SK-N-SH (cell line): ENCODE results near the gene CEP112. TPM values are rescaled to one million over a fixed set of nuclear protein-coding genes. Genes with fewer than 3 reads are reported as not detected.

ENCODE experiments used
- CTCF ChIA-PET: fragments of 300-600, 350-600 bp; formaldehyde crosslinking; extraction: SDS; loops from one replicate; lab custom pipeline; 2021; lab: Yijun Ruan, JAX
- POLR2A ChIA-PET: fragments of 350-600 bp; sonication (Branson Sonifier 250); formaldehyde crosslinking; extraction: SDS; loops from one replicate; lab custom pipeline; 2020; ENCODE audit warnings: antibody characterized with exemption, inconsistent platforms; lab: Yijun Ruan, JAX
- DNase-seq: peaks from one replicate; pipeline ENCODE4 v3.0.0; 2012
- H2AFZ ChIP-seq: fragments of 200-600 bp; sonication (generic); 2 replicates; pipeline ENCODE4 v1.8.1; 2016; ENCODE audit warnings: antibody characterized with exemption, mild to moderate bottlenecking, low read depth
- H3F3A ChIP-seq: fragments of 200-600 bp; sonication (generic); replicated peaks from 2 replicates; pipeline ENCODE3; 2016; ENCODE audit warnings: antibody characterized with exemption, mild to moderate bottlenecking; ENCODE audit not compliant: insufficient read depth
- H3K27ac ChIP-seq, 2 experiments: fragments of 200-500 bp in 1 of 2; fragments of 200-600 bp in 1 of 2; sonication (Bioruptor generic) in 1 of 2; sonication (generic), shearing (Covaris generic) in 1 of 2; 2 replicates each; pipeline versions ENCODE4 v1.5.1 to v1.6.1; 2014 to 2016; ENCODE audit warnings: low read depth in 2 of 2, inconsistent platforms in 1 of 2, low read length in 1 of 2, mild to moderate bottlenecking in 1 of 2, mixed read lengths in 1 of 2
- H3K27me3 ChIP-seq: fragments of 200-600 bp; sonication (generic), shearing (Covaris generic); 2 replicates; pipeline ENCODE4 v1.6.1; 2016; ENCODE audit warnings: mixed run types; ENCODE audit not compliant: insufficient read depth
- H3K36me3 ChIP-seq, 2 experiments: fragments of 200-500 bp in 1 of 2; fragments of 200-600 bp in 1 of 2; sonication (Bioruptor generic) in 1 of 2; sonication (generic) in 1 of 2; replicated peaks in 1 of 2; 2 replicates each; pipeline versions ENCODE3 to v1.5.1; 2014 to 2016; ENCODE audit warnings: low read length in 1 of 2, mild to moderate bottlenecking in 1 of 2; ENCODE audit not compliant: insufficient read depth in 2 of 2, control insufficient read depth in 1 of 2
- H3K4me1 ChIP-seq, 2 experiments: fragments of 200-500 bp in 1 of 2; fragments of 200-600 bp in 1 of 2; sonication (Bioruptor generic) in 1 of 2; sonication (generic), shearing (Covaris generic) in 1 of 2; 2 replicates each; pipeline versions ENCODE4 v1.5.1 to v1.6.1; 2014 to 2016; ENCODE audit warnings: low read depth in 1 of 2, low read length in 1 of 2, mixed run types in 1 of 2; ENCODE audit not compliant: insufficient read depth in 2 of 2, control insufficient read depth in 1 of 2
- H3K4me2 ChIP-seq: fragments of 200-600 bp; sonication (generic), shearing (Covaris generic); 2 replicates; pipeline ENCODE4 v1.6.1; 2017; ENCODE audit warnings: mixed run types
- H3K4me3 ChIP-seq, 2 experiments: fragments of 200-500 bp in 1 of 2; fragments of 200-600 bp in 1 of 2; sonication (Bioruptor generic) in 1 of 2; sonication (generic), shearing (Covaris generic) in 1 of 2; 2 replicates each; pipeline versions ENCODE4 v1.5.1 to v1.8.1; 2014 to 2016; ENCODE audit warnings: low read depth in 2 of 2, inconsistent platforms in 1 of 2, low read length in 1 of 2, mild to moderate bottlenecking in 1 of 2, mixed read lengths in 1 of 2, moderate library complexity in 1 of 2
- H3K79me2 ChIP-seq: fragments of 200-600 bp; sonication (generic); 2 replicates; pipeline ENCODE4 v1.8.1; 2017; ENCODE audit warnings: mild to moderate bottlenecking; ENCODE audit not compliant: insufficient read depth
- H3K9ac ChIP-seq: fragments of 200-600 bp; sonication (generic); 2 replicates; pipeline ENCODE4 v1.6.1; 2017; ENCODE audit warnings: mixed run types
- H3K9me2 ChIP-seq: fragments of 200-600 bp; sonication (generic); 2 replicates; pipeline ENCODE4 v1.6.1; 2017; ENCODE audit warnings: mixed run types
- H3K9me3 ChIP-seq: fragments of 200-600 bp; sonication (generic); 2 replicates; pipeline ENCODE4 v1.6.1; 2017; ENCODE audit warnings: mixed run types, mild to moderate bottlenecking, moderate library complexity
- H4K20me1 ChIP-seq: fragments of 200-600 bp; sonication (generic); 2 replicates; pipeline ENCODE4 v1.6.1; 2017; ENCODE audit warnings: mild to moderate bottlenecking, mixed run types; ENCODE audit not compliant: insufficient read depth
- CHD2 ChIP-seq: fragments of 150-350 bp; IDR thresholded peaks from 2 replicates; pipeline ENCODE4 v1.6.1; 2018; ENCODE audit warnings: low read length; ENCODE audit not compliant: partially characterized antibody
- EP300 ChIP-seq, 2 experiments: IDR thresholded peaks; 2 replicates each; pipeline versions ENCODE4 v1.4.0 to v1.6.1; 2012; ENCODE audit warnings: borderline replicate concordance in 1 of 2, low read depth in 1 of 2, low read length in 1 of 2
- EZH2phosphoT487 ChIP-seq: fragments of 200-600 bp; sonication (generic); IDR thresholded peaks from 2 replicates; pipeline ENCODE4 v1.6.1; 2017; ENCODE audit warnings: low read depth, mixed run types, mild to moderate bottlenecking, antibody characterized with exemption, moderate library complexity, borderline replicate concordance
- FOSL2 ChIP-seq: IDR thresholded peaks from 2 replicates; pipeline ENCODE4 v1.4.0; 2012; ENCODE audit warnings: low read depth, mild to moderate bottlenecking, moderate library complexity, borderline replicate concordance
- FOXM1 ChIP-seq: IDR thresholded peaks from 2 replicates; pipeline ENCODE4 v1.4.0; 2012; ENCODE audit warnings: low read depth, mild to moderate bottlenecking
- GABPA ChIP-seq: IDR thresholded peaks from 2 replicates; pipeline ENCODE4 v1.4.0; 2012; ENCODE audit warnings: low read depth, mild to moderate bottlenecking
- GATA2 ChIP-seq: sonication (generic); formaldehyde crosslinking; IDR thresholded peaks from 2 replicates; pipeline ENCODE4 v1.5.0; 2020; ENCODE audit warnings: mild to moderate bottlenecking, missing genetic modification reagents
- MEF2A ChIP-seq: IDR thresholded peaks from 2 replicates; pipeline ENCODE4 v1.4.0; 2012; ENCODE audit warnings: low read depth, borderline replicate concordance
- MXI1 ChIP-seq: IDR thresholded peaks from 2 replicates; pipeline ENCODE4 v1.6.1; 2012; ENCODE audit warnings: mild to moderate bottlenecking, low read depth, low read length, improper control_type of control experiment
- NFIC ChIP-seq: IDR thresholded peaks from 2 replicates; pipeline ENCODE4 v1.4.0; 2012; ENCODE audit warnings: borderline replicate concordance
- POLR2AphosphoS5 ChIP-seq: IDR thresholded peaks from 2 replicates; pipeline ENCODE4 v1.6.1; 2012; ENCODE audit warnings: low read depth, low read length
- RAD21 ChIP-seq: IDR thresholded peaks from 2 replicates; pipeline ENCODE4 v1.6.1; 2012; ENCODE audit warnings: mild to moderate bottlenecking, low read length
- RCOR1 ChIP-seq: fragments of 150-350 bp; IDR thresholded peaks from 2 replicates; pipeline ENCODE4 v1.6.1; 2017; ENCODE audit warnings: antibody characterized with exemption, low read length
- RFX5 ChIP-seq: IDR thresholded peaks from 2 replicates; pipeline ENCODE4 v1.6.1; 2012; ENCODE audit warnings: mild to moderate bottlenecking, improper control_type of control experiment, low read length
- SMC3 ChIP-seq: IDR thresholded peaks from 2 replicates; pipeline ENCODE4 v1.6.1; 2012; ENCODE audit warnings: low read depth, low read length, improper control_type of control experiment
- TCF12 ChIP-seq: IDR thresholded peaks from 2 replicates; pipeline ENCODE4 v1.4.0; 2012
- TEAD4 ChIP-seq: IDR thresholded peaks from 2 replicates; pipeline ENCODE4 v1.4.0; 2012; ENCODE audit warnings: mild to moderate bottlenecking, borderline replicate concordance; ENCODE audit not compliant: insufficient read depth
- WGBS: methylation state at CpG from one replicate; pipeline ENCODE4 v1.1.6; 2017; ENCODE audit warnings: low lambda C conversion rate; 5-methylcytosine and 5-hydroxymethylcytosine counted together
- polyA plus RNA-seq, 3 experiments: library from polyadenylated mRNA; depleted of rRNA; stranded (reverse); fragments of >200 nt; gene quantifications; 2 replicates each; pipeline ENCODE4 v1.2.3, GENCODE V29; 2012
- TF ChIP-seq, protein P1 (sequence below): IDR thresholded peaks from 2 replicates; pipeline ENCODE4 v1.4.0; 2012; ENCODE audit warnings: low read depth, borderline replicate concordance
- TF ChIP-seq, protein P2 (sequence below): fragments of 150-350 bp; IDR thresholded peaks from 2 replicates; pipeline ENCODE4 v1.6.1; 2016; ENCODE audit warnings: mild to moderate bottlenecking, low read depth, low read length
- TF ChIP-seq, protein P3 (sequence below): IDR thresholded peaks from 2 replicates; pipeline ENCODE4 v1.4.0; 2012; ENCODE audit warnings: low read depth, borderline replicate concordance

CEP112 gene
- polyA plus RNA-seq, 1 of the 3 experiments (the other 2 are of a cell fraction) = 7.9 TPM

DNA sequence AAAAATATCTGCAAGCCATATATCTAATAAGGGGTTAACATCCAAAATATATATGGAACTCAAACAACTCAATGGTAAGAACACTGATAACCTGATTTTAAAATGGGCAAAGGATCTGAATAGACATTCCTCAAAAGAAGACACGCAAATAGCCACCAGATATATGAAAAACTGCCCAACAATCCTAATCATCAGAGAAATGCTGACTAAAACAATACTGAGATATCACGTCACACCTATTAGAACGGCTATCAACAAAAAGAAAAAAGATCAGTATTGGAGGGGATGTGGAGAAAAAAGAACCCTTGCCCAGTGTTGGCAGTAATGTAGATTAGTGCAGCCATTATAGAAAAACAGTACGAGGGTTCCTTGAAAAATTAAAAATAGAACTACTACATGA lies 97.2 kb downstream of the CEP112 start (continued):
- TF ChIP-seq TCF12 = no peak

DNA sequence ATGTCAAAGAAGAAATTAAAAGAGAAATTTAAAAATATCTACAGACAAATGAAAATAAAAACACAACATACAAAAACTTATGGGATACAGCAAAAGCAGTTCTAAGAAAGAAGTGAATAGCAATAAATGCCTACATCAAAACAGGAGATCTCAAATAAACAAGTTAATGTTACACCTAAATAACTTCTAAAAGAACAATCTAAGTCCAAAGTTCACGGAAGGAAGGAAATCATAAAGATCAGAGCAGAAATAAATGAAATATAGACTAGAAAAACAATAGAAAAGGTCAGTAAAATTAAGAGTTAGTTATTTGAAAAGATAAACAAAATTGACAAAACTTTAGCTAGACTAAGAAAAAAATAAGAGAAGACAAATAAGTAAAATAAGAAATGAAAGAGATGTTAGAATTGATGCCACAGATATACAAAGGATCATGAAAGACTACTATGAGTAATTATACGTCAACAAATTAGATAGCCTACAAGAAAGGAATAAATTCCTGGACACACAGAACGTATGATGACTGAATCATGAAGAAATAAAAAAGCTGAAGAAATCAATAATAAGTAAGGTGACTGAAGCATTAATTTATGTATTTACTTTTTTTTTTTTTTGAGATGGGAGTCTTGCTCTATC lies 100.4 kb downstream of the CEP112 start:
- no peak overlapping the region for H3K4me2 ChIP-seq
- H3K27me3 ChIP-seq = no peaks in the 10 kb centered on the region
- no peak overlapping the region for H3K4me3 ChIP-seq
- DNase-seq = no peak
- H3K9me2 ChIP-seq = no peaks in the 10 kb centered on the region
- TF ChIP-seq EZH2phosphoT487 (no peak), FOSL2 (no peak), MXI1 (no peak), NFIC (no peak), TEAD4 (no peak), CHD2 (no peak), SMC3 (no peak), RFX5 (no peak), GATA2 (CRISPR knock-in tag) (no peak), POLR2AphosphoS5 (no peak), EP300 (IDR thresholded peaks at IDR 0.05; ENCODE audit: borderline replicate concordance in 1 of 2, low read depth in 1 of 2, low read length in 1 of 2) (no peak), FOXM1 (no peak), MEF2A (no peak), RAD21 (no peak), RCOR1 (no peak), GABPA (no peak)
- TF ChIP-seq, protein P1, sequence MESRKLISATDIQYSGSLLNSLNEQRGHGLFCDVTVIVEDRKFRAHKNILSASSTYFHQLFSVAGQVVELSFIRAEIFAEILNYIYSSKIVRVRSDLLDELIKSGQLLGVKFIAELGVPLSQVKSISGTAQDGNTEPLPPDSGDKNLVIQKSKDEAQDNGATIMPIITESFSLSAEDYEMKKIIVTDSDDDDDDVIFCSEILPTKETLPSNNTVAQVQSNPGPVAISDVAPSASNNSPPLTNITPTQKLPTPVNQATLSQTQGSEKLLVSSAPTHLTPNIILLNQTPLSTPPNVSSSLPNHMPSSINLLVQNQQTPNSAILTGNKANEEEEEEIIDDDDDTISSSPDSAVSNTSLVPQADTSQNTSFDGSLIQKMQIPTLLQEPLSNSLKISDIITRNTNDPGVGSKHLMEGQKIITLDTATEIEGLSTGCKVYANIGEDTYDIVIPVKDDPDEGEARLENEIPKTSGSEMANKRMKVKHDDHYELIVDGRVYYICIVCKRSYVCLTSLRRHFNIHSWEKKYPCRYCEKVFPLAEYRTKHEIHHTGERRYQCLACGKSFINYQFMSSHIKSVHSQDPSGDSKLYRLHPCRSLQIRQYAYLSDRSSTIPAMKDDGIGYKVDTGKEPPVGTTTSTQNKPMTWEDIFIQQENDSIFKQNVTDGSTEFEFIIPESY = no peak
- TF ChIP-seq, protein P2, sequence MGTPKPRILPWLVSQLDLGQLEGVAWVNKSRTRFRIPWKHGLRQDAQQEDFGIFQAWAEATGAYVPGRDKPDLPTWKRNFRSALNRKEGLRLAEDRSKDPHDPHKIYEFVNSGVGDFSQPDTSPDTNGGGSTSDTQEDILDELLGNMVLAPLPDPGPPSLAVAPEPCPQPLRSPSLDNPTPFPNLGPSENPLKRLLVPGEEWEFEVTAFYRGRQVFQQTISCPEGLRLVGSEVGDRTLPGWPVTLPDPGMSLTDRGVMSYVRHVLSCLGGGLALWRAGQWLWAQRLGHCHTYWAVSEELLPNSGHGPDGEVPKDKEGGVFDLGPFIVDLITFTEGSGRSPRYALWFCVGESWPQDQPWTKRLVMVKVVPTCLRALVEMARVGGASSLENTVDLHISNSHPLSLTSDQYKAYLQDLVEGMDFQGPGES = no peak
- TF ChIP-seq, protein P3, sequence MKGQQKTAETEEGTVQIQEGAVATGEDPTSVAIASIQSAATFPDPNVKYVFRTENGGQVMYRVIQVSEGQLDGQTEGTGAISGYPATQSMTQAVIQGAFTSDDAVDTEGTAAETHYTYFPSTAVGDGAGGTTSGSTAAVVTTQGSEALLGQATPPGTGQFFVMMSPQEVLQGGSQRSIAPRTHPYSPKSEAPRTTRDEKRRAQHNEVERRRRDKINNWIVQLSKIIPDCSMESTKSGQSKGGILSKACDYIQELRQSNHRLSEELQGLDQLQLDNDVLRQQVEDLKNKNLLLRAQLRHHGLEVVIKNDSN = no peak
- peaks cover 5% of the 10 kb centered on the region for H3F3A ChIP-seq
- H3K9me3 ChIP-seq = peaks cover 28% of the 10 kb centered on the region
- H4K20me1 ChIP-seq = no peaks in the 10 kb centered on the region
- ChIA-PET POLR2A (no interaction called here), CTCF (no interaction called here)
- no peaks in the 10 kb centered on the region for H3K79me2 ChIP-seq
- peaks cover 2 to 24% of the 10 kb centered on the region in 2 experiments for H3K36me3 ChIP-seq
- no peak overlapping the region for H2AFZ ChIP-seq
- 88% methylated on average over 3 of the region's 3 CpGs for WGBS
- H3K9ac ChIP-seq = no peak overlapping the region
- no peak overlapping the region for H3K27ac ChIP-seq
- no peaks in the 10 kb centered on the region for H3K4me1 ChIP-seq
